AML-193 (cell line): Measurements from ENCODE around the gene CLEC16A.

Experiments
- DNase-seq, 2 experiments: peaks; one replicate each; lab custom pipeline; 2025; lab: John Stamatoyannopoulos, UW

The CLEC16A gene

GRCh38 chr16:11175787-11176341 lies 231.5 kb downstream of the CLEC16A start:
- no peak for DNase-seq

- no peak for DNase-seq
These were observed 233.3 kb downstream of the CLEC16A start for GRCh38 chr16:11177578-11178160.

GRCh38 chr16:11178424-11178823 lies 234.1 kb downstream of the CLEC16A start:
- no peak for DNase-seq

GRCh38 chr16:11179574-11179973 lies 235.2 kb downstream of the CLEC16A start:
- no peak for DNase-seq

GRCh38 chr16:11180489-11180888 lies 236.1 kb downstream of the CLEC16A start:
- no peak for DNase-seq

- DNase-seq, result no peak
These were observed 237.0 kb downstream of the CLEC16A start for GRCh38 chr16:11181242-11181898.

- DNase-seq, result peak; percentile 51 to 64
These were observed 237.5 kb downstream of the CLEC16A start for GRCh38 chr16:11181899-11182279.

GRCh38 chr16:11182411-11182810 lies 238.0 kb downstream of the CLEC16A start:
- no peak for DNase-seq

- no peak for DNase-seq
These were observed 238.9 kb downstream of the CLEC16A start for GRCh38 chr16:11183035-11183812.

- DNase-seq, result no peak
These were observed 239.6 kb downstream of the CLEC16A start for GRCh38 chr16:11183951-11184350.

- no peak for DNase-seq
These were observed 243.2 kb downstream of the CLEC16A start for GRCh38 chr16:11187522-11188023.

- DNase-seq, result no peak
These were observed 244.7 kb downstream of the CLEC16A start for GRCh38 chr16:11188801-11189740.

- no peak for DNase-seq
These were observed 246.5 kb downstream of the CLEC16A start for GRCh38 chr16:11190588-11191560.

GRCh38 chr16:11191665-11192064 lies 247.3 kb downstream of the CLEC16A start:
- DNase-seq, result no peak

GRCh38 chr16:11193494-11193893 lies 249.1 kb downstream of the CLEC16A start:
- DNase-seq, result no peak

- DNase-seq, result peak in 1 of 2 experiments; percentile 13
These were observed 250.5 kb downstream of the CLEC16A start for GRCh38 chr16:11194913-11195312.

- no peak for DNase-seq
These were observed 252.0 kb downstream of the CLEC16A start for GRCh38 chr16:11196286-11196828.

- no peak for DNase-seq
These were observed 254.0 kb downstream of the CLEC16A start for GRCh38 chr16:11198375-11198774.

GRCh38 chr16:11198828-11199227 lies 254.5 kb downstream of the CLEC16A start:
- DNase-seq, result no peak

GRCh38 chr16:11200592-11200991 lies 256.2 kb downstream of the CLEC16A start:
- no peak for DNase-seq
